Measurements from ENCODE around the gene OPN3.

GRCh38 chr1:241641773-241642592, 1.8 kb upstream of the OPN3 start:
- no peak for TF ChIP-seq ZNF384 (IDR thresholded peaks at IDR 0.05)
- TF ChIP-seq SP1 (IDR thresholded peaks at IDR 0.05): no peak
- no peak for TF ChIP-seq NFRKB (IDR thresholded peaks at IDR 0.05)
- no peak for TF ChIP-seq ELF4 (IDR thresholded peaks at IDR 0.05)
- no peak for TF ChIP-seq BHLHE40 (IDR thresholded peaks at IDR 0.05; ENCODE audit: borderline replicate concordance)
- no peak for TF ChIP-seq L3MBTL2 (conservative IDR thresholded peaks at IDR 0.05)
- no peak for TF ChIP-seq FOXK2 (IDR thresholded peaks at IDR 0.05)
- TF ChIP-seq SUZ12 (IDR thresholded peaks at IDR 0.05): no peak
- TF ChIP-seq FOXM1 (IDR thresholded peaks at IDR 0.05; ENCODE audit: borderline replicate concordance): no peak

All from HEK293T (cell line).